Measurements from ENCODE around the gene VGLL4.

- TF ChIP-seq ZNF274 (IDR thresholded peaks at IDR 0.05; ENCODE audit: low read depth, low read length) (no peak), YY1 (IDR thresholded peaks at IDR 0.05; ENCODE audit: insufficient read depth, insufficient read length) (no peak), SUZ12 (IDR thresholded peaks at IDR 0.05; ENCODE audit: extremely low read depth, insufficient read depth, insufficient read length) (no peak)
Measured at GRCh38 chr3:11634081-11634635, 9.6 kb downstream of the VGLL4 start.
